Cerebellar cortex (tissue), 1 donor: ENCODE measurements around the gene CHKA.

ENCODE experiments used
- DNase-seq: peaks from one replicate; pipeline ENCODE4 v3.0.0-alpha.2; 2015; ENCODE audit warnings: low spot score

The CHKA gene

GRCh38 chr11:68121067-68121899, at the start of gene CHKA:
Gene CHKA, minus strand, starts transcription at chr11:68121388. Its CDS starts 211 bp downstream, at chr11:68121177.
- peak; percentile 90 for DNase-seq

GRCh38 chr11:68169442-68169841, 48.3 kb upstream of the CHKA start:
- no peak for DNase-seq

- DNase-seq: no peak
Measured at GRCh38 chr11:68168694-68169093, 47.5 kb upstream of the CHKA start.

- DNase-seq: no peak
Measured at GRCh38 chr11:68167474-68167873, 46.3 kb upstream of the CHKA start.

- no peak for DNase-seq
Measured at GRCh38 chr11:68166969-68167368, 45.8 kb upstream of the CHKA start.

GRCh38 chr11:68165601-68166000, 44.4 kb upstream of the CHKA start:
- DNase-seq: no peak

- no peak for DNase-seq
Measured at GRCh38 chr11:68164437-68164836, 43.2 kb upstream of the CHKA start.

- no peak for DNase-seq
Measured at GRCh38 chr11:68163691-68164090, 42.5 kb upstream of the CHKA start.

- no peak for DNase-seq
Measured at GRCh38 chr11:68160100-68160695, 39.0 kb upstream of the CHKA start.

- DNase-seq: no peak
Measured at GRCh38 chr11:68159665-68160064, 38.5 kb upstream of the CHKA start.

GRCh38 chr11:68159161-68159560, 38.0 kb upstream of the CHKA start:
- DNase-seq: no peak

GRCh38 chr11:68158580-68158979, 37.4 kb upstream of the CHKA start:
- no peak for DNase-seq

- no peak for DNase-seq
Measured at GRCh38 chr11:68153742-68154141, 32.6 kb upstream of the CHKA start.

- DNase-seq: no peak
Measured at GRCh38 chr11:68150037-68150436, 28.8 kb upstream of the CHKA start.

GRCh38 chr11:68149417-68149816, 28.2 kb upstream of the CHKA start:
- no peak for DNase-seq

GRCh38 chr11:68148879-68149278, 27.7 kb upstream of the CHKA start:
- DNase-seq: no peak

GRCh38 chr11:68148071-68148805, 27.1 kb upstream of the CHKA start:
- no peak for DNase-seq

GRCh38 chr11:68146704-68147474, 25.7 kb upstream of the CHKA start:
- no peak for DNase-seq

GRCh38 chr11:68146010-68146540, 24.9 kb upstream of the CHKA start:
- DNase-seq: no peak

GRCh38 chr11:68145120-68145866, 24.1 kb upstream of the CHKA start:
- DNase-seq: no peak

GRCh38 chr11:68143310-68143689, 22.1 kb upstream of the CHKA start:
- no peak for DNase-seq
